HepG2 (cell line): ENCODE measurements around the gene HOXA9. TPM values are rescaled to one million over a fixed set of nuclear protein-coding genes. Genes with fewer than 3 reads are reported as not detected.

ENCODE experiments used
- AKNA ChIP-seq: sonication (generic); formaldehyde crosslinking; IDR thresholded peaks from 2 replicates; pipeline ENCODE4 v1.4.0; 2020; ENCODE audit warnings: missing genetic modification reagents, borderline replicate concordance
- E2F2 ChIP-seq: sonication (generic); formaldehyde crosslinking; IDR thresholded peaks from 2 replicates; pipeline ENCODE4 v1.4.0; 2020; ENCODE audit warnings: missing genetic modification reagents, borderline replicate concordance
- FOXP4 ChIP-seq: sonication (generic); formaldehyde crosslinking; IDR thresholded peaks from 2 replicates; pipeline ENCODE4 v1.4.0; 2020; ENCODE audit warnings: missing genetic modification reagents
- HNRNPUL1 ChIP-seq: fragments of 200-400 bp; formaldehyde crosslinking; IDR thresholded peaks from 2 replicates; pipeline ENCODE4 v1.6.1; 2017; ENCODE audit warnings: low read depth, mild to moderate bottlenecking, low read length, moderate library complexity
- NPAS2 ChIP-seq: sonication (generic); formaldehyde crosslinking; IDR thresholded peaks from 2 replicates; pipeline ENCODE4 v1.8.0; 2022; ENCODE audit warnings: mild to moderate bottlenecking, missing genetic modification reagents, borderline replicate concordance
- NRL ChIP-seq: sonication (generic); formaldehyde crosslinking; IDR thresholded peaks from 2 replicates; pipeline ENCODE4 v1.5.0; 2020; ENCODE audit warnings: missing genetic modification reagents, mild to moderate bottlenecking, moderate library complexity, borderline replicate concordance
- PRMT3 ChIP-seq: sonication (generic); formaldehyde crosslinking; IDR thresholded peaks from 2 replicates; pipeline ENCODE4 v1.8.1; 2022; ENCODE audit warnings: low read depth, mild to moderate bottlenecking, moderate library complexity, missing genetic modification reagents, borderline replicate concordance
- RXRA ChIP-seq: sonication (generic); formaldehyde crosslinking; IDR thresholded peaks from 2 replicates; pipeline ENCODE4 v1.5.1; 2020; ENCODE audit warnings: missing genetic modification reagents
- SMC3 ChIP-seq: IDR thresholded peaks from 2 replicates; pipeline ENCODE4 v1.6.1; 2011; ENCODE audit warnings: low read length, improper control_type of control experiment
- SMYD3 ChIP-seq: sonication (generic); formaldehyde crosslinking; IDR thresholded peaks from 2 replicates; pipeline ENCODE4 v1.8.1; 2023; ENCODE audit warnings: mild to moderate bottlenecking, missing genetic modification reagents
- ZFP91 ChIP-seq: sonication (generic); formaldehyde crosslinking; IDR thresholded peaks from 2 replicates; pipeline ENCODE4 v1.9.0; 2022; ENCODE audit warnings: missing genetic modification reagents, mild to moderate bottlenecking, borderline replicate concordance
- ZKSCAN1 ChIP-seq: fragments of 150-350 bp; IDR thresholded peaks from 2 replicates; pipeline ENCODE4 v1.6.1; 2014; ENCODE audit warnings: low read length
- ZNF770 ChIP-seq: sonication (generic); formaldehyde crosslinking; IDR thresholded peaks from 2 replicates; pipeline ENCODE4 v1.5.0; 2020; ENCODE audit warnings: mild to moderate bottlenecking, missing genetic modification reagents
- polyA plus RNA-seq, 8 experiments: library from polyadenylated mRNA; depleted of rRNA in 3 of 8; stranded (reverse) in 7 of 8; unstranded in 1 of 8; fragments of >200 nt; fragmentation: Illumina TruSeq in 4 of 8; extraction: Trizol in 4 of 8; gene quantifications; 2 replicates each; pipeline versions ENCODE4 v1.2.1 to v1.2.3, GENCODE V29; 2011 to 2016; ENCODE audit warnings: low read depth in 4 of 8, missing spikeins in 1 of 8, mixed read lengths in 1 of 8; ENCODE audit not compliant: insufficient read depth in 1 of 8
- total RNA-seq, 5 experiments: library from RNA; depleted of rRNA; stranded (reverse); fragments of >200 nt; fragmentation: Illumina TruSeq; extraction: Trizol; gene quantifications; 2 replicates each; pipeline ENCODE4 v1.2.3, GENCODE V29; 2016; ENCODE audit warnings: low read depth in 1 of 5

The HOXA9 gene
- total and polyA plus RNA-seq, 2 of the 13 experiments (the other 11 are each of a cell fraction or from before 2014, with no cell fraction given), result not detected

- TF ChIP-seq AKNA (CRISPR knock-in tag) (no peak), PRMT3 (CRISPR knock-in tag) (no peak), SMC3 (0 out of 2 replicates have a peak, but pooled peaks have one; percentile 8), FOXP4 (peak; percentile 63), E2F2 (no peak), RXRA (CRISPR knock-in tag) (peak; percentile 68), ZNF770 (CRISPR knock-in tag) (0 out of 2 replicates have a peak, but pooled peaks have one; percentile 14), NPAS2 (CRISPR knock-in tag) (no peak), ZFP91 (CRISPR knock-in tag) (peak; percentile 69; the same call in 1 of the 2 replicates), ZKSCAN1 (0 out of 2 replicates have a peak, but pooled peaks have one; percentile 27), NRL (CRISPR knock-in tag) (0 out of 2 replicates have a peak, but pooled peaks have one; percentile 46), HNRNPUL1 (peak; percentile 72), SMYD3 (CRISPR knock-in tag) (peak; percentile 53; the same call in 1 of the 2 replicates)
These were observed 43.0 kb downstream of the HOXA9 start (continued) for GRCh38 chr7:27122077-27122910.
